ENCODE results near the gene ERC1.

ERC1 gene

GRCh38 chr12:1380171-1380851, 389.3 kb downstream of the ERC1 start:
- DNase-seq (ENCODE audit: low spot score), result no peak
- Histone ChIP-seq H3K36me3 (ENCODE audit: low read depth) (peaks cover 10% of the 10 kb centered on the region; the same call in 1 of the 2 replicates), H3K27me3 (ENCODE audit: insufficient read depth, poor library complexity, severe bottlenecking) (no peaks in the 10 kb centered on the region), H3K4me1 (ENCODE audit: insufficient read depth, poor library complexity, severe bottlenecking) (no peaks in the 10 kb centered on the region), H3K27ac (ENCODE audit: poor library complexity, severe bottlenecking) (no peak overlapping the region), H3K9me3 (ENCODE audit: severe bottlenecking) (no peaks in the 10 kb centered on the region), H3K4me3 (ENCODE audit: severe bottlenecking) (no peak overlapping the region)
- TF ChIP-seq CTCF (IDR thresholded peaks at IDR 0.05; ENCODE audit: poor library complexity, severe bottlenecking), result no peak
- no peak for ATAC-seq (ENCODE audit: low read depth)

- Histone ChIP-seq H3K27ac (ENCODE audit: poor library complexity, severe bottlenecking) (no peak overlapping the region), H3K27me3 (ENCODE audit: insufficient read depth, poor library complexity, severe bottlenecking) (no peaks in the 10 kb centered on the region), H3K4me1 (ENCODE audit: insufficient read depth, poor library complexity, severe bottlenecking) (no peaks in the 10 kb centered on the region), H3K4me3 (ENCODE audit: severe bottlenecking) (no peak overlapping the region), H3K36me3 (ENCODE audit: low read depth) (peaks cover 6% of the 10 kb centered on the region; the same call in 1 of the 2 replicates), H3K9me3 (ENCODE audit: severe bottlenecking) (no peaks in the 10 kb centered on the region)
- DNase-seq (ENCODE audit: low spot score) (no peak), ATAC-seq (ENCODE audit: low read depth) (no peak)
- TF ChIP-seq CTCF (IDR thresholded peaks at IDR 0.05; ENCODE audit: poor library complexity, severe bottlenecking), result no peak
Measured at GRCh38 chr12:1382151-1382550, 391.1 kb downstream of the ERC1 start.

- H3K36me3 ChIP-seq (ENCODE audit: low read depth), result no peaks in the 10 kb centered on the region
- H3K27me3 ChIP-seq (ENCODE audit: insufficient read depth, poor library complexity, severe bottlenecking), result no peaks in the 10 kb centered on the region
- ATAC-seq (ENCODE audit: low read depth) (no peak), DNase-seq (ENCODE audit: low spot score) (no peak)
- no peaks in the 10 kb centered on the region for H3K9me3 ChIP-seq (ENCODE audit: severe bottlenecking)
- TF ChIP-seq CTCF (IDR thresholded peaks at IDR 0.05; ENCODE audit: poor library complexity, severe bottlenecking), result no peak
- H3K27ac ChIP-seq (ENCODE audit: poor library complexity, severe bottlenecking), result no peak overlapping the region
- no peak overlapping the region for H3K4me3 ChIP-seq (ENCODE audit: severe bottlenecking)
- H3K4me1 ChIP-seq (ENCODE audit: insufficient read depth, poor library complexity, severe bottlenecking), result no peaks in the 10 kb centered on the region
Measured at GRCh38 chr12:1382826-1383225, 391.8 kb downstream of the ERC1 start.

- no peak for DNase-seq (ENCODE audit: low spot score)
- Histone ChIP-seq H3K4me3 (ENCODE audit: severe bottlenecking) (no peak overlapping the region), H3K27ac (ENCODE audit: poor library complexity, severe bottlenecking) (no peak overlapping the region), H3K9me3 (ENCODE audit: severe bottlenecking) (no peaks in the 10 kb centered on the region), H3K4me1 (ENCODE audit: insufficient read depth, poor library complexity, severe bottlenecking) (no peaks in the 10 kb centered on the region), H3K27me3 (ENCODE audit: insufficient read depth, poor library complexity, severe bottlenecking) (no peaks in the 10 kb centered on the region), H3K36me3 (ENCODE audit: low read depth) (no peaks in the 10 kb centered on the region)
- TF ChIP-seq CTCF (IDR thresholded peaks at IDR 0.05; ENCODE audit: poor library complexity, severe bottlenecking), result no peak
- no peak for ATAC-seq (ENCODE audit: low read depth)
Measured at GRCh38 chr12:1383758-1384157, 392.7 kb downstream of the ERC1 start.

- no peak for TF ChIP-seq CTCF (IDR thresholded peaks at IDR 0.05; ENCODE audit: poor library complexity, severe bottlenecking)
- Histone ChIP-seq H3K4me3 (ENCODE audit: severe bottlenecking) (no peak overlapping the region), H3K9me3 (ENCODE audit: severe bottlenecking) (no peaks in the 10 kb centered on the region), H3K4me1 (ENCODE audit: insufficient read depth, poor library complexity, severe bottlenecking) (no peaks in the 10 kb centered on the region), H3K36me3 (ENCODE audit: low read depth) (0 out of 2 replicates have a peak, but pooled peaks cover under 1% of the 10 kb centered on the region), H3K27me3 (ENCODE audit: insufficient read depth, poor library complexity, severe bottlenecking) (no peaks in the 10 kb centered on the region), H3K27ac (ENCODE audit: poor library complexity, severe bottlenecking) (no peak overlapping the region)
- DNase-seq (ENCODE audit: low spot score) (no peak), ATAC-seq (ENCODE audit: low read depth) (no peak)
Measured at GRCh38 chr12:1384910-1385309, 393.9 kb downstream of the ERC1 start.

Data from RWPE2 (cell line).